ENCODE data around the gene SNX32.

- TF ChIP-seq CTCF (IDR thresholded peaks at IDR 0.05) = no peak
- no peak for TF ChIP-seq POLR2A (IDR thresholded peaks at IDR 0.05)
These were observed 22.2 kb downstream of the SNX32 start for GRCh38 chr11:65855927-65856363.
